Subcutaneous abdominal adipose tissue (tissue), 5 donors: ENCODE measurements around the gene VSIG8.

Experiments
- H3K27ac ChIP-seq: one replicate; pipeline ENCODE4 v1.7.0; 2013; ENCODE audit warnings: low read depth, mild to moderate bottlenecking, inconsistent platforms, low read length, moderate library complexity
- H3K27me3 ChIP-seq, 5 donors: one replicate each; pipeline ENCODE4 v1.7.0; 2013; ENCODE audit warnings: low read length in 5 of 5, inconsistent platforms in 1 of 5; ENCODE audit not compliant: control insufficient read depth in 5 of 5, insufficient read depth in 4 of 5
- H3K36me3 ChIP-seq, 5 donors: one replicate each; pipeline ENCODE4 v1.7.0; 2013; ENCODE audit warnings: low read length in 5 of 5; ENCODE audit not compliant: control insufficient read depth in 5 of 5, insufficient read depth in 5 of 5
- H3K4me1 ChIP-seq, 5 donors: one replicate each; pipeline ENCODE4 v1.7.0; 2013; ENCODE audit warnings: low read length in 5 of 5, mild to moderate bottlenecking in 3 of 5, moderate library complexity in 1 of 5; ENCODE audit not compliant: control insufficient read depth in 5 of 5, insufficient read depth in 5 of 5
- H3K4me3 ChIP-seq, 5 donors: one replicate each; pipeline ENCODE4 v1.7.0; 2013; ENCODE audit warnings: low read length in 5 of 5, low read depth in 1 of 5
- H3K9ac ChIP-seq, 5 donors: one replicate each; pipeline ENCODE4 v1.7.0; 2013; ENCODE audit warnings: low read length in 5 of 5, mild to moderate bottlenecking in 4 of 5, moderate library complexity in 3 of 5
- H3K9me3 ChIP-seq, 5 donors: one replicate each; pipeline ENCODE4 v1.7.0; 2013; ENCODE audit warnings: low read length in 5 of 5; ENCODE audit not compliant: control insufficient read depth in 5 of 5
- donor health status: healthy.
- donor health status: healthy.
- donor health status: healthy.
- donor health status: healthy.
- donor health status: healthy.

VSIG8 gene

DNA sequence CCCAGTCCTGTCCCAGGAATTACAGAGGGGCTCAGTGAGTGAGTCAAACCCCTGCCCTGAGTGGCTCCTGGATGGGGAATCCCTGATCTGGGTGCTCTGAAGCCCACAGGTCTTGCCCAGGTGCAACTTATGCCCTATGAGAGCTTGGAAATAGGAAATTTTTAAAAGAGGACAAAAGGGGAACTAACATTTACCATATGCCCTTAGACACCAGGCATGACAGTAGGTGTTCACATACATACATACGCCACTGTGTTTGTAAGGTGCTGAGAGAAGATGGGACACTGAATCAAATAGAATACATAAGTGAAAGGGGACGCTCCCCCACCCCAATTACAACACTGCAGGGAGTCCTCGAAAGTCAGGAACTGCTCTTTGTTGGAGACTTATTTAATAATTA is 36.1 kb upstream of the VSIG8 start:
- no peak overlapping the region for H3K27ac ChIP-seq
- H3K9me3 ChIP-seq = no peaks in the 10 kb centered on the region
- H3K4me3 ChIP-seq = no peak overlapping the region
- no peaks in the 10 kb centered on the region for H3K36me3 ChIP-seq
- no peak overlapping the region for H3K9ac ChIP-seq
- H3K27me3 ChIP-seq = no peaks in the 10 kb centered on the region
- H3K4me1 ChIP-seq = peaks cover 0 to 34% (median 28%) of the 10 kb centered on the region in 5 donors

DNA sequence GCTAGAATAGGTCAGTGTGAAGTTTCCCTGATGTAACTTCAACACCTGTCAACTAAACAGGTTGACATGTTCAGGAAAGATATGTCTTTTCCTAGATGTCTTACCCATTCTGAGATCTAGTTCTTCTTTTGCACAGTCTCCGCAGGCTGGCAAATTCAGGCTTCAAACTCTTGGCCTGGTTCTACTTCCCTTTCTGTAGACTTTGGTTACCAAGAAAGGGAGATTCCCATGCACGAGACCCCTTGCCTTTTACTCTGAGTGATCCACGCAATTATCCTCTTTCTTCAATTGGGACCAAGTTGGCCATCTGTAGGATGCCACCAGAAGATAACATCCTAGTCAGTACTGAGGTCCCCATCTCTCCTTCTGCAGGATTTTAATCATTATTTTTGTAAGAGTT is 35.5 kb upstream of the VSIG8 start:
- H3K27ac ChIP-seq = no peak overlapping the region

GRCh38 chr1:159896546-159896930 is 34.1 kb upstream of the VSIG8 start:
- no peak overlapping the region for H3K27ac ChIP-seq
- H3K4me3 ChIP-seq = no peak overlapping the region
- H3K27me3 ChIP-seq = no peaks in the 10 kb centered on the region
- no peak overlapping the region for H3K9ac ChIP-seq
- no peaks in the 10 kb centered on the region for H3K36me3 ChIP-seq
- H3K9me3 ChIP-seq = no peaks in the 10 kb centered on the region
- peaks cover 0 to 36% (median 28%) of the 10 kb centered on the region in 5 donors for H3K4me1 ChIP-seq

More for the DNA sequence above, 35.5 kb upstream of the VSIG8 start:
- Histone ChIP-seq H3K36me3 (no peaks in the 10 kb centered on the region), H3K27me3 (no peaks in the 10 kb centered on the region), H3K9me3 (no peaks in the 10 kb centered on the region), H3K4me1 (peaks cover 0 to 34% (median 28%) of the 10 kb centered on the region in 5 donors), H3K9ac (no peak overlapping the region), H3K4me3 (no peak overlapping the region)

DNA sequence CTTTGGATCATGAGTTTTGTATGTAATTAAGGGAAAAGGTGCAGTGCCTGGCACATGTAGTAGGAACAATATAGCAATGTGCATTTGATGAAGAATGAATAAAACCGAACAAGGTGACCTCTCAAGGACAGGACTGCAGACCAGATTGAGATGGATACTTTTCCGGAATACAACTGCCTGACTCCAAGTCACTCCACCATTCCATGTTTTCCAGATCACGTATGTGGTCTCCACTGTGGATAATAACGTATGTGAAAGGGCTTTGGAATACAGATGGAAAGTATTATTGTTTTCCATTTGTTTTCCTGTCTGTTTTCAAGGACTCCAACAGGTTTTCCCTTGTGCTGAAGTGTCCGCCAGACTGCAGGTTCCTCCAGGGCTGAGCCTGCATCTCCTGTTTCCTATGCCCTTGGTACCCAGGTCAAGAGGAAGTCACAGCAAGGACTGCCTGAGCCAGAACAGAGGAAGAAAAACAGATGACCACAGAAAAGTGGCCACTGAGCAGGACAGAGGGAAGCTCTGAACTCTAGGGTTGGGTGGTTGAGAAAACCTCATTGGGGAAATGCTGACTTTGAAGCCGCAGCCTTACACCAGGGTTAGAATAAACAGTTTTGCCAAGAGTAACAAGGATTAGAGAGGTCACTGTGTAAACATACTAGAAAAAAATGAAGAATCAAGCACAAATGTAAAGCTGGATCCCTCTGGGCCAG is 33.5 kb upstream of the VSIG8 start:
- no peaks in the 10 kb centered on the region for H3K9me3 ChIP-seq
- H3K36me3 ChIP-seq = no peaks in the 10 kb centered on the region
- H3K27ac ChIP-seq = no peak overlapping the region
- H3K9ac ChIP-seq = no peak overlapping the region
- H3K4me1 ChIP-seq = peaks cover 0 to 41% (median 25%) of the 10 kb centered on the region in 5 donors
- H3K27me3 ChIP-seq = no peaks in the 10 kb centered on the region
- H3K4me3 ChIP-seq = no peak overlapping the region

GRCh38 chr1:159895286-159895685 is 32.8 kb upstream of the VSIG8 start:
- H3K4me1 ChIP-seq = peaks cover 0 to 40% (median 22%) of the 10 kb centered on the region in 5 donors
- no peak overlapping the region for H3K4me3 ChIP-seq
- H3K27me3 ChIP-seq = no peaks in the 10 kb centered on the region
- no peaks in the 10 kb centered on the region for H3K36me3 ChIP-seq
- H3K9ac ChIP-seq = no peak overlapping the region
- no peak overlapping the region for H3K27ac ChIP-seq
- no peaks in the 10 kb centered on the region for H3K9me3 ChIP-seq

DNA sequence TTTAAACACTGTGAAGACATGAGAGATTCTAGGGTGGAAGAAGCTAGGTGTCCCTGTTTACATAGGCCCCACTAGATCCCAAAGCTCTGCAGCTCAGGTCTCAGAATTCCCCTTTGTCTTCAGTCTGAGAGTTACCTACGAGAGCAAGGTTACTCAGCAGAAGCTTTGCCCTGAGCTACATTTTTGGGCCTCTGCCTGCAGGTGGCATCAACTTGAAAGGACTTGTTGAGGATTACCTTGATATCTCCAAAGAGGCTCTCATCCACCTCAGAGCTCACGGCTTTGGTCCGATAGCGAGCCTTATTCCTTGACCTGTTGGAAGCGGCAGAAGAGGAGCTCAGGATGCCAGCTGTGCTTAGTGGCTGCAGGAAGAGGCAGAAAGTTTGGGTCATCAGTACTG is 30.5 kb upstream of the VSIG8 start:
- no peak overlapping the region for H3K9ac ChIP-seq
- no peaks in the 10 kb centered on the region for H3K27me3 ChIP-seq
- no peak overlapping the region for H3K4me3 ChIP-seq
- no peak overlapping the region for H3K27ac ChIP-seq
- H3K9me3 ChIP-seq = no peaks in the 10 kb centered on the region
- H3K4me1 ChIP-seq = peaks cover 6 to 44% (median 24%) of the 10 kb centered on the region in 5 donors
- no peaks in the 10 kb centered on the region for H3K36me3 ChIP-seq

GRCh38 chr1:159891275-159892157 is 29.1 kb upstream of the VSIG8 start:
- Histone ChIP-seq H3K4me1 (peaks cover 6 to 40% (median 22%) of the 10 kb centered on the region in 5 donors), H3K27ac (no peak overlapping the region), H3K4me3 (no peak overlapping the region), H3K36me3 (no peaks in the 10 kb centered on the region), H3K27me3 (no peaks in the 10 kb centered on the region), H3K9ac (no peak overlapping the region), H3K9me3 (no peaks in the 10 kb centered on the region)

DNA sequence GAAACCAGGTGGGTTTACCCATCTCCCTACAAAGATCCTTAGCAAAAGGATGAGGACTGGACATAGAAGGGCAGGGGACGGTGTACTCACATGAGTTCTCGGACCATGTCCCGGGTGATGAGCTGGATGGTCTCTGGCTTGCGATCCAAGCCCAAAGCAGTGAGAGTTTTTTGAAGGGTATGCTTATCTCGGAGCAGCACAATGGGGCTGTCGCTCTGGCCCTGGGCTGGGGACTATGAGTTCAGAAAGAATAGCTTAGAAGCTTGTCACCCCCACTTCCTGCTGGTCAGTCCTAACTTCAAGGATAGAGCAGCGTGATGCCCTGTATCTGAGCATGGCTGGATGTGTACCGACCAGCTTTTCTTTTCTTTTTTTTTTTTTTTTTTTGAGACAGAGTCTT is 27.9 kb upstream of the VSIG8 start:
- Histone ChIP-seq H3K9ac (peak overlapping the region in 3 of 5 donors; percentile 33 to 43 (median 41)), H3K36me3 (no peaks in the 10 kb centered on the region), H3K27ac (peak overlapping the region; percentile 59), H3K4me1 (peaks cover 6 to 29% (median 15%) of the 10 kb centered on the region in 5 donors), H3K9me3 (no peaks in the 10 kb centered on the region), H3K4me3 (peak overlapping the region; percentile 14 to 40 (median 18)), H3K27me3 (no peaks in the 10 kb centered on the region)

DNA sequence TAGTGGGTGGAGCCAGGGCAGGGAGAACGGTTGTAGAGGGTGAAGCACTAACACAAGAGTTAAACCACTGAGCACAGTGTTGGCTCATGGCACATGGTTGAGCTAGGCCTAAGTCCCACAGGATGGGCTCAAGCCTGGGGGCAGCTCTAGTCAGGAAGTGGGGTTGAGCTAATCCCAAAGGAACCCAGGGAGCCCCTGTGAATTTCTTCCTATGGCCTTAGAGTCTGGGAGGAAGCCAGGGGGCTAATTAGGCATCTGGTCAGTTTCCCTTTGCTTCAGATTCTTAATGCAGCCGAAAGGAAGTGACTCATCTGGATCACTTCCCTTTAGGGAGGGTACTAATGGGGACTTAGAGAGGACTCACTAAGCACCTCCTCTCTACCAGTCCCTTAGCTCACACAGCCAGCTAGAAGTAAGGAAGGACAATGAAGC is 27.4 kb upstream of the VSIG8 start:
- no peaks in the 10 kb centered on the region for H3K27me3 ChIP-seq
- peak overlapping the region; percentile 59 for H3K27ac ChIP-seq
- H3K4me1 ChIP-seq = peaks cover 6 to 25% (median 13%) of the 10 kb centered on the region in 5 donors
- no peaks in the 10 kb centered on the region for H3K9me3 ChIP-seq
- no peaks in the 10 kb centered on the region for H3K36me3 ChIP-seq
- H3K9ac ChIP-seq = peak overlapping the region in 1 of 5 donors; percentile 33
- H3K4me3 ChIP-seq = peak overlapping the region; percentile 14 to 40 (median 18)

DNA sequence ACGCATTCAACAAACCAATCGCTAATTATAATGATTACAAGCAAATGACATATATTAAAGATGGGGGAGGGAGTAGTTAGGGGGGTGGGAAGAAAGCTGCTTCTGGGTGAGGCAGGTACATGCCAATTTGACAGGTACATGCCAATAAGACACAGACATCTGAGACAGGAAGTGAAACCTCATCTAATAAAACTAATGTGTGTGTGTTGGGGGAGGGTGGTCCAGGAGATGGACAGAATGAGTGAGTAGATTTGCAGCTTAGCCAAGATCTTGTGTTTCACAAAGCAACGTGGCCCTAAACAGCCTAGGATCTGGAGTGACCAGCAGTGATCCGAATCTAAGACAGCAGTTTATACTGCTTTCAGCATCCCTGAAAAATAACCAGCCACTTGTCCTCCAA is 26.7 kb upstream of the VSIG8 start:
- H3K4me3 ChIP-seq = no peak overlapping the region
- peak overlapping the region; percentile 59 for H3K27ac ChIP-seq

More for the DNA sequence above, 26.7 kb upstream of the VSIG8 start:
- Histone ChIP-seq H3K9ac (no peak overlapping the region), H3K9me3 (no peaks in the 10 kb centered on the region), H3K27me3 (no peaks in the 10 kb centered on the region), H3K36me3 (no peaks in the 10 kb centered on the region), H3K4me1 (peaks cover 6 to 25% (median 13%) of the 10 kb centered on the region in 5 donors)
